ENCODE results near the gene PPM1E.
A peak's percentile ranks its signal among the peaks of the same experiment; 100 is the strongest.

Gene PPM1E

DNA sequence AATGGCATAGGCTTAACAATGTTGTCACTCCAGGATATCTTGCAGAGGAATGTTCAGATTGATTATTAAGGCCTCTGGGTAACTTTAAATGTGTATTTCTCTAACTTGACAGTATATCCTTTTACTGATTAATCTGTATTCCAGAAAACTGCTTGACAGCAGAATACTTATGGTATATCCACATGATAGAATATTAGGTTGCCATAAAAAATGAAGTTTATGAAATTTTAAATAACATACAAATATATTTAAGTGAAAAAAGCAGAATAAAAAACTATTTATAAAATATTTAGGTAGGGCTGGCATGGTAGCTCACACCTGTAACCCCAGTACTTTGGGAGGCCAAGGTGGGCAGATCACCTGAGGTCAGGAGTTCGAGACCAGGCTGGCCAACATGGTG is 244.4 kb downstream of the PPM1E start:
- ATAC-seq, result no peak

DNA sequence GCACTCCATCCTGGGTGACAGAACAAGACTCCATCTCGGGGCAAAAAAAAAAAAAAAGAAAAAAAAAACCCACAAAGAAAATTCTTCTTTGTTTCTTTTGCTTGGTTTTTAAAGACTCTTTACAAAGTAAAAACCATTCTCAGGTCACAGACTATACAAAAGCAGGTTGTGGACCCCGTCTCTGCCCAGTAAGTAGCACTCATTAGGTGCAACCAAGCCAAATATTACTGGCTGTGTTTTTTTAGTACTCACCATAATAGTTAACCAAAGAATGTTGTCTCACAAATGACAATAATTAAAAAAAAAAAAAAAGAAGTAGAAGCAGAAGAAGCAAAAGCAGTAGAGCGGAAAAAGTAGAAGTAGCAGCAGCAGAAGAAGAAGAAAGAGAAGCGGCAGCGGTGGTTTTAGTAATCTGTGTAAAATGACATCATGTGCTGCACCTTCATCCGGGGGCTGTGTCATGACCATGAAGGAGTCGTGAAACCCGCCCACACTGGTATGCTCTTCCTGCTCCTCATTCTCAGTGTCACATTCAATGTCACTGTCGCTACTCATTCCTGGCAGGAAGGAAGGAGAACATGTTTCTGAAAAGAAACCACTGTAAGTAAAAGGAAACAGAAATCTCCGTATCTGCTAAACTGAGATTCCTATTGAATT is 245.6 kb downstream of the PPM1E start:
- peak; percentile 99 for ATAC-seq

DNA sequence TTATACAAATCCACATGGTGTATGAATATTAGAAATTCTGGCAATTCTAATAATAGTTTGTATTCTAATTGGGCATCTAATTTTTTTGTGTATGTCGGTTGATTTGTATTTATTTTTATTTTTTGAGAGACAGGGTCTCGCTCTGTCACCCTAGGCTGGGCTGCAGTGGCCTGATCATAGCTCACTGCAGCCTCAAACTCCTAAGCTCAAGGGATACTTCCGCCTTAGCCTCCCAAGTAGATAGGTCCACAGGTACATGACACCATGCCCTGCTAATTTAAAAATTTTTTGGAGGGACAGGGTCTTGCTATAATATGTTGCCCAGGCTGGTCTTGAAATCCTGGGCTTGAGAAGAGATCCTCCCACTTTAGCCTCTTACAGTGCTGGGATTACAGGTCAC is 246.5 kb downstream of the PPM1E start:
- no peak for ATAC-seq

DNA sequence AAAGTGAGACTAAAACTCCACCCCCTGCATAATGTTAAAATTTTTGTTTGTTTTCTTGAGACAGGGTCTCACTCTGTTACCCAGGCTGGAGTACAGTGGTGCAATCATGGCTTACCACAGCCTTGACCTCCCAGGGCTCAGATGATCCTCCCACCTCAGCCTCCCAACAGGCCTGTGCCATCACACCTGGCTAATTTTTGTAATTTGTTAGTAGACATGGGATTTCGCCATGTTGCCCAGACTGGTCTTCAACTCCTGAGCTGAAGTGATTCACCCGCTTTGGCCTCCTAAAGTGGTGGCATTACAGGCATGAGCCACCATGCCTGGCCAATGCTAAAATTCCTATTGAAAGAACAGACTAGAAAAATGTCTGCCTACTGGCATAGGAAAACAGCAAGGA is 247.2 kb downstream of the PPM1E start:
- ATAC-seq, result no peak

DNA sequence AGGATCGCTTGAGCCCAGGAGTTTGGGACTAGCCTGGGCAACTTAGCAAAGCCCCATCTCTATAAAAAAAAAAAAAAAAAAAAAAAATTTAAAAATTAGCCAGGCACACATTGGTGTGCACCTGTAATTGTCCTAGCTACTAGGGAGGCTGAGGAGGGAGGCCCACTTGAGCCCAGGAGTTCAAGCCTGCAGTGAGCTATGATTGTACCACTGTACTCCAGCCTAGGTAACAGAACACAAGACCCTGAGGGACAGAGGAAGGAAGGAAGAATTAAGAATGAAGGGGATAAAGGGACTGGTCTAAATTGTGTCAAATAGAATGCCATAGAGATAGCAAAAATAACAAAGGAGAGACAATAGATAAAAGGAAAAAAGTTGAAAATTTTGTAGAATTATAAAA is 248.2 kb downstream of the PPM1E start:
- ATAC-seq, result no peak

DNA sequence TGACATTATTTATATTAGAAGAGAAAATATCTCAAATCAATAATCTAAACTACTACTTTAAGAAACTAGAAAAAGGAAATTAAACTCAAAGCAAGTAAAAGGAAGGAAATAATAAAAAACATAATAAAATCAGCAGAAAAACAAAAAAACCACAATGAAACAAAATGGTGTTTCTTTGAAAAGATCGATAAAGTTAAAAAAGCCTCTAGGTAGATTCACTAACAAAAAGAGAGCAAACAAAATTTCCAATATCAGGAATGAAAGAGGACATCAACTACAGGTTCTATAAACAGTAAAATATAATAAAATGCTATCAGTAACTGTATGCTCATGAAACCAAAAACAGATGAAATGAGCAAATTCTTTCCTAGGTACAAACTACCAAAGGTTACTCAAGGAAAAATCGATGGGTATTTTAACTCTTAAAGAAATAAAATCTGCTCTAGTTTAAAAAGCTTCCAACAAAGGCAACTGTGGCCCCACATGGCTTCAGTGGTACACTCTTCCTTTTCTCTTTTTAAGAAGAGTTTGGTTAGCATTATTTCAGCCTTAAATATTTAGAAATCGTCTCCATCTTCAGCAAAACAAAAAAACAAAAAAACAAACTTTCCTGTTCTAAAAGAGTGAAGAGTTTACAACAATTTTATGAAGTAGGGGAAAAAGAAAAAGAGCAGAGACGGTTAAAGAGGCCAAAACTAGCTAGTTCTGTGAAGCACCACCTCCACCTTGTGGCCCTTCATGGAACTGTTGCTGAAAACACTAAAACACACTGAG is 248.9 kb downstream of the PPM1E start:
- peak; percentile 33 to 39 for ATAC-seq

DNA sequence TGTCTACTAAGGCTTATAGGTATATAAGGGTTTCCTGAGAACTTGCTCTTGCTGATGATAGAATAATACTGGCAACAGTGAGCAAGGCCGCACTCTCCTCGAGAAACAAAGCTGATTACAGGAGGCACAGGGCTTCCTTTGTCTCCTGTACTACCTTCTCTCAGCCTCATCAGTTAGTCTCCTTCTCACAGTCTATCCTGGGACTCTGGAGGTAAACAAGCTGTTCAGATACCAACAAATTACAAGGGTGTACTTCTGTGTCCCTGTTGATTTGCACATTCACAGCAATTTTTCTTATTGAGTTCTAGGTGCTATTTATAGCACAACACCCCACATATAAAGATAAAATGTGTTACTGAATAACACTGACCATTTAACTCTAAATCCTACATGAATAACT is 252.3 kb downstream of the PPM1E start:
- no peak for ATAC-seq

DNA sequence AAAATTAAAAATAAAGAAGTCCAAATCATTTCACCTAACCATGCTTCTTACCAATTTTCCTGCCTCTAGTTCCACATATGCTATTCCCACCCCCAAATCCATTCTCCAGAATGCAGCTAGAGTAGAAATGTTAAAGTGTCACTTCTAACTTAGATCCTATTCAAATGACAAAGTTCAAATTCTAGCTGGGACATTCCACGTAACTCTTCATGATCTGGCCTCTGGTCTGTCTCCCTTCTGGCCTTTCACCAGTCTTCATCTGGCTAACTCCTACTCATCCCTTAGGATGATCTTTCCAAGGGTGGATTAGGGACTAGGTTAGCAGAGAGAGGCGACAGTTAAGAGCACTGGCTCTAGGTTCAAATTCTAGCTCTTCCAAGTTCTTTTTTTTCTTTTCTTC is 253.1 kb downstream of the PPM1E start:
- no peak for ATAC-seq

DNA sequence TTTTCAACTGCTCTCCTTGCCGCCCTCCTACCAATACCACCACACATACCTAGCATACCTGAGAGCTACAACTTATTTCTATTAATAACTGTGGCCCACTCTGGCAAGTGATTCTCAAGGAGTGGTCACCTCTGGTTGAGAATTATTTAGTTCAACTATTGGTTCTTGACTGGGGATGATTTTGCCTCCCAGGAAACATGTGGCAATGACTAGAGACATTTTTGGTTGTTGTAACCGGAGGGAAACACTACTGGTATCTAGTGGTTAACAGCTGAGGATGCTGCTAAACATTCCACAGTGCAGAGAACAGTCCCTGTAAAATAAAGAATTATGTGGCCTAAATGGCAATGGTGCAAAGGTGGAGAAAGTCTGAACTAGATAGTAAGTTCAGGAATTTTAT is 254.4 kb downstream of the PPM1E start:
- no peak for ATAC-seq

DNA sequence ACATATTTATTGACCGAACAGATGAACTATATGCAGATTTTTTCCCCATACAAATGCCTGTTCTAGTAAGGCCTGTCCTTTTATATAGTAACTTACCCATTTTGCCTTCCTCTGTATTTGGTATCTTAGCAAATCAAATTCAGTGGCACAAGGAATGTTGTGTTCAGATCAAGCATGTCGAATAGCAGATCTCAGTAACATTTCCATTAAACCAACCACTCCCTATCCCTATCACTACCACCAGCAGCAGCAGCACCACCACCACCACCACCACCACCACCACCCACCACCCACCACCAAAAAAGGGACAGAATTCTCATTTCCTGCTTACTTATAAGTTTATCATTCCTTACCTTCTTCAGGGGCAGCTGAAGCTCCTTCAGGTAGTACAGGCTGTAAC is 256.3 kb downstream of the PPM1E start:
- ATAC-seq, result no peak

DNA sequence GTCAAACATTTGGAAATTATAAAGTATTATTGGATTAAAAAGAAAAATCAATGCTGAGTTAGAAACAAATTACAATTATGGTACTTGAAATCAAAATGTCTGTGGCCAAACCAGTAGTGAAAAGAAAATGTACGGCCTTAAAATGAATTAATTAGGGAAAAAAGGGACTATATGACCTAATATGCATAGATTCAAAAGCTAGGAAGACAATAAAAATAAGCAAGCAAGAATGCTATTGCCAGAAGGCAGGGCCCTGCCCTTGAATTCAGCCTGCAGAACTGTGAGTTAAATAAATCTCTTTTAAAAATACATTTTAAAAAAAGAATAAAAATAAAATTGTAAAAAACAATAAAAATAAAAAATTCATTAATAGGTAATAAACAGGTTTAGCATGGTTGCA is 262.4 kb downstream of the PPM1E start:
- no peak for ATAC-seq

DNA sequence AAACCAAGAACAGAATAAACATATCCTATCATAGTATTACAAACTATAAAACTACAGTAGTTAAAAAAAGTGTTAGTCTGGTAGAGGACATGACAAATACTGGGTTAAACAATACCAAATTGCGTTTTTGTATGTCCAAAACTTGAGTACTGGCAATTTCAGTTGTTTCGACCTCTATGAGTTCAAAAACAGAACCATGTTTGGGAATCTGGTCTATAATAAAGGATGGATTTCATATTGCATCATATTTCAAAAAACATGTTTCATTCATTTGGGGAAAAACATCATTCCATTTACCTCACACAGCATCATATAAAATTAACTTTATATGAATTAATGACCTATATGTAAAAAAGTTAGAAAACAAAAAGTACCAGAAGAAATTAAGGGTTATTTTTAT is 269.3 kb downstream of the PPM1E start:
- no peak for ATAC-seq

DNA sequence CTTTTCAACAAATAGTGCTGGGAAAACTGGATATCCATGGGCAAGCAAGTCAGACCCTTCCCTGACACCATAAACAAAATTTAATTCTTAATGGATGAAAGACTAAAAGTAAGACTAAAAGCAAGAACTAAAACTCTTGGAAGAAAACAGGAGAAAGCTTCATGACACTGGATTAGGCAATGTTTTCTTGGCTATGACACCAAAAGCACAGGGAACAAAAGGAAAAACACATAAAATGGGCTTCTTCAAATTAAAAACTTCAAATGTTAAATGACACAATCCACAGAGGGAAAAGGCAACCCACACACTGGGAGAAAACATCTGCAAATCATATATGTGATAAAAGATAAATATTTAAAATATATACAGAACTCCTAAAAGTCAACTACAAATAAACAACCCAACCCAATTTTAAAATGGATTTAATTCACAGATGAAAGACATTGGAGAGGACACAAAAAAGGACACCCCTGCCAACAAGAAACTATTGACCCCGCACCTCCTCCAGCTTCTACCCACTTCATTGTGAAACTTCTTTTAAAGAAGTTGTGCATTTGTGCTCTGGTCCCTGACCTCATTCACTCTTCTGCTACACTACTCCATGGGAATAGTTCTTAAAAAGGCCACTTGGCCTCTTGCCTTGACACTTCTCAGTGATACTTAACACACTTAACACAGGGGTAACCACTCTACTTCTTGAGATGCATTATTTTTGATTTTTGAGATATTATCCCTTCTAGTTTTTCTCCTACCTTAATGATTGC is 270.7 kb downstream of the PPM1E start:
- no peak for ATAC-seq

DNA sequence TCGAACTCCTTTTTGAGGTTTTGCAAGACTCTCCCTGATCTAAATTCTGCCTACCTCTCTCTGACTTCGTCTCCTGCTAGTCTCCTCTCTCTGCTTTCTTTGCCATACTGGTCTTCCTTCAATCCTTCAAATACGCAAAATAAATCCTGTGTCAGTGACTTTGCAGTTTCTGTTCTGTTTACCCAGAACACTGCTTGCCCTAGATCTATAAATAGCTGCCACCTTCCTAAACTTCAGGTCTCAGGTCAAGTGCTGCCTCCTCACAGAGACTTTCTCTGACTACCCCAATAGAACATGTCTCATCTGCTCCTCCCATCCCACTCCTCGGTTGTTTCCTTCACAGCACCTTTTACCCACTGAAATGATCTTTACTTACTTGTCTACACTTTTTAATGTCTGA is 272.1 kb downstream of the PPM1E start:
- ATAC-seq, result no peak

DNA sequence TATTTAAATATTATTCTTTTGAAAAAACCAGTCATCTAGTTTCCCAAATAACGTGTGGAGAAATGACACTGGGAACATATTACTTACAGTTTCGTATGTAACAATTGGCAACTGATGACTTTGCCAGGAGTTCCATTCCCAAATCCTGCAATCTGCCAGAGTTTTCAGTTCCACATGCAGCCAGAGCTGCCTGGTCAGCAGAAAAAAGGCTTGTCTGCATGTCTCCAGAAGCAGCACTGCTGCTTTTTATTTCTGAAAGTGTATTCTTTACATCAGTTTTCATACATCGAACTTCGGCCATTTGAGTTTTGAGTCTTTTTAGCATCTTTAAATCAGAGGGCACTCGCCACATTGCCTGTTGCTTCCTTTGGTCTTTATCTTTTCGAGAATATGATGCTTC is 272.7 kb downstream of the PPM1E start:
- ATAC-seq, result no peak

DNA sequence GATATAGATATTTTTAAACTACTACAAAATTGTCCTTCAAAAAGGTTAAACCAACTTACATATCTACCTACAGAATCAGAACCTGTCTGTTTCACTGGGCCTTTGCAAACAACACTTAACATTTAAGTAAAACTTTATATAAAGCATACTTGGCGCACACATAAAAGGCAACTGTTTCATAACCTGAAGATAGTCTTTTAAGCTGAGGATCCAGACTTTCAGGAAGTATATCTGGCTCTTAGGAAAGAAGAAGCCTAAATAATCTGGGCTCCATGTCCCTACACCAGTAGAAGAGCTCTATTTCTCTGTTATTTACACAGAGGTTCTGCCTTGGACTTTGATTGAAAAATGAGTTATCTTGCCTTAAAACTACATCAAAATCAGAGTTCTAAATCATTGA is 275.2 kb downstream of the PPM1E start:
- no peak for ATAC-seq
